ENCODE results near the gene LRRC2.
"Not testable (repeated sequence)": the region's sequence is repeated elsewhere in the genome, so short reads cannot be mapped to it uniquely, and the experiment has no call there.

The LRRC2 gene

GRCh38 chr3:46527239-46527638, 38.9 kb downstream of the LRRC2 start:
- DNase-seq (ENCODE audit: low read depth) = no peak

- DNase-seq (ENCODE audit: low read depth) = no peak
Observed at GRCh38 chr3:46524832-46525231, 41.3 kb downstream of the LRRC2 start.

- no peak for DNase-seq (ENCODE audit: low read depth)
Observed at GRCh38 chr3:46524008-46524407, 42.1 kb downstream of the LRRC2 start.

GRCh38 chr3:46523556-46523955, 42.5 kb downstream of the LRRC2 start:
- no peak for DNase-seq (ENCODE audit: low read depth)

- not testable (repeated sequence) for DNase-seq (ENCODE audit: low read depth)
Observed at GRCh38 chr3:46522201-46522600, 43.9 kb downstream of the LRRC2 start.

GRCh38 chr3:46521096-46521495, 45.0 kb downstream of the LRRC2 start:
- no peak for DNase-seq (ENCODE audit: low read depth)

- no peak for DNase-seq (ENCODE audit: low read depth)
Observed at GRCh38 chr3:46520531-46520930, 45.6 kb downstream of the LRRC2 start.

GRCh38 chr3:46519952-46520351, 46.1 kb downstream of the LRRC2 start:
- DNase-seq (ENCODE audit: low read depth) = no peak

- no peak for DNase-seq (ENCODE audit: low read depth)
Observed at GRCh38 chr3:46517784-46518181, 48.3 kb downstream of the LRRC2 start.

GRCh38 chr3:46517016-46517783, 48.9 kb downstream of the LRRC2 start:
- DNase-seq (ENCODE audit: low read depth) = peak; percentile 91

- no peak for DNase-seq (ENCODE audit: low read depth)
Observed at GRCh38 chr3:46516521-46516920, 49.6 kb downstream of the LRRC2 start.

GRCh38 chr3:46512191-46512749, 53.8 kb downstream of the LRRC2 start:
- no peak for DNase-seq (ENCODE audit: low read depth)

- no peak for DNase-seq (ENCODE audit: low read depth)
Observed at GRCh38 chr3:46509661-46510187, 56.4 kb downstream of the LRRC2 start.

GRCh38 chr3:46508850-46509591, 57.1 kb downstream of the LRRC2 start:
- DNase-seq (ENCODE audit: low read depth) = no peak

- no peak for DNase-seq (ENCODE audit: low read depth)
Observed at GRCh38 chr3:46506526-46506925, 59.6 kb downstream of the LRRC2 start.

GRCh38 chr3:46505953-46506352, 60.1 kb downstream of the LRRC2 start:
- DNase-seq (ENCODE audit: low read depth) = no peak

- DNase-seq (ENCODE audit: low read depth) = no peak
Observed at GRCh38 chr3:46504789-46505188, 61.3 kb downstream of the LRRC2 start.

GRCh38 chr3:46503200-46503874, 62.8 kb downstream of the LRRC2 start:
- DNase-seq (ENCODE audit: low read depth) = no peak

GRCh38 chr3:46501702-46502101, 64.4 kb downstream of the LRRC2 start:
- no peak for DNase-seq (ENCODE audit: low read depth)

GRCh38 chr3:46500656-46501635, 65.2 kb downstream of the LRRC2 start:
- DNase-seq (ENCODE audit: low read depth) = no peak

GRCh38 chr3:46498916-46499519, 67.1 kb downstream of the LRRC2 start:
- DNase-seq (ENCODE audit: low read depth) = no peak

Data from HS-5 (cell line).